Measurements from ENCODE around the gene KCNJ12.
"Not testable (repeated sequence)": the region's sequence is repeated elsewhere in the genome, so short reads cannot be mapped to it uniquely, and the experiment has no call there.

Gene KCNJ12

GRCh38 chr17:21423190-21423493 lies 47.0 kb downstream of the KCNJ12 start:
- not testable (repeated sequence) for DNase-seq

GRCh38 chr17:21424697-21425096 lies 48.5 kb downstream of the KCNJ12 start:
- not testable (repeated sequence) for DNase-seq

GRCh38 chr17:21425321-21425720 lies 49.2 kb downstream of the KCNJ12 start:
- DNase-seq = no peak

GRCh38 chr17:21425736-21426135 lies 49.6 kb downstream of the KCNJ12 start:
- DNase-seq = no peak

GRCh38 chr17:21426246-21426645 lies 50.1 kb downstream of the KCNJ12 start:
- DNase-seq = not testable (repeated sequence)

GRCh38 chr17:21426876-21427275 lies 50.7 kb downstream of the KCNJ12 start:
- DNase-seq = not testable (repeated sequence)

- DNase-seq = not testable (repeated sequence)
Measured at GRCh38 chr17:21427727-21428126, 51.6 kb downstream of the KCNJ12 start.

- DNase-seq = not testable (repeated sequence)
Measured at GRCh38 chr17:21428752-21429424, 52.7 kb downstream of the KCNJ12 start.

GRCh38 chr17:21429921-21430628 lies 53.9 kb downstream of the KCNJ12 start:
- DNase-seq = not testable (repeated sequence)

- DNase-seq = not testable (repeated sequence)
Measured at GRCh38 chr17:21433971-21434370, 57.8 kb downstream of the KCNJ12 start.

- not testable (repeated sequence) for DNase-seq
Measured at GRCh38 chr17:21434976-21435375, 58.8 kb downstream of the KCNJ12 start.

- DNase-seq = not testable (repeated sequence)
Measured at GRCh38 chr17:21436481-21436880, 60.3 kb downstream of the KCNJ12 start.

GRCh38 chr17:21436883-21437836 lies 61.0 kb downstream of the KCNJ12 start:
- DNase-seq = not testable (repeated sequence)

- DNase-seq = not testable (repeated sequence)
Measured at GRCh38 chr17:21438316-21439014, 62.3 kb downstream of the KCNJ12 start.

GRCh38 chr17:21439015-21439336 lies 62.8 kb downstream of the KCNJ12 start:
- not testable (repeated sequence) for DNase-seq

GRCh38 chr17:21445091-21445650 lies 69.0 kb downstream of the KCNJ12 start:
- DNase-seq = no peak

GRCh38 chr17:21447552-21447951 lies 71.4 kb downstream of the KCNJ12 start:
- DNase-seq = not testable (repeated sequence)

- DNase-seq = not testable (repeated sequence)
Measured at GRCh38 chr17:21449891-21450290, 73.7 kb downstream of the KCNJ12 start.

- no peak for DNase-seq
Measured at GRCh38 chr17:21451975-21452374, 75.8 kb downstream of the KCNJ12 start.

GRCh38 chr17:21452377-21453143 lies 76.4 kb downstream of the KCNJ12 start:
- no peak for DNase-seq

GRCh38 chr17:21453144-21453898 lies 77.2 kb downstream of the KCNJ12 start:
- peak; percentile 1 for DNase-seq

Data from DMS 273 treated with DMSO at 0.1 percent for 48 hours (cell line).